ENCODE measurements around the gene OSBPL3. TPM values are rescaled to one million over a fixed set of nuclear protein-coding genes. Genes with fewer than 3 reads are reported as not detected.
A peak's percentile ranks its signal among the peaks of the same experiment; 100 is the strongest.

The OSBPL3 gene
- polyA plus RNA-seq, 1 of the 3 experiments (the other 2 are of a cell fraction), result 23.2 TPM

DNA sequence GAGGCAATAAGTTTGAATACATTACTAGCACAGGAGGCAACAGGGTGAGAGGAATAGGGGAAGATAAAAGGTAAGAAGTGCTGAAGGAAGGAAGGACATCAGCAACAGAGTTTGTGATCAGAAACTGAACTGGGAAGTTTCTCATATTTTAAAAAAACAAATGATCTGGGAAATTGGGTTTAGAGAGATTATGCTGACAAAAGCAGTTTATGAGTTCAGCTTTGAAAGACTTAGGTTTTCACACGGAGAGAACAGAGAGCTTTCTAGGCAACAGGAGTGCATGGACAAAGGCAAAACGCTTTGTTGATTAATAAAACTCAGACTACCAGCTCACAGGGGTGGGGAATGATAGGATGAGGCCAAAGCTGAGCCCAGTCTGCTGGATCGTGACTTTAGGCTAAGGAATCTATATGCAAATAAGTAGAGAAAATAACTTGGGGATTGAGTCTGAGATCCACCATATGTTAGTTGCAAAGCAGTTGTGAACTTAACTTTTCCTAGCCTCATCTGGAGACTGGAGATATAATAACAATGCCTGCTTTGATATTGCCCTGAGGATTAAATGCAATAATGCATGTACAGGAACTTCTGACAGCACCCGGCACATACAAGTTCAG, 4.2 kb downstream of the OSBPL3 start:
- Histone ChIP-seq H3K9me2 (no peaks in the 10 kb centered on the region), H3K27ac (ENCODE audit: low read depth in 2 of 2, low read length in 1 of 2) (peak overlapping the region; percentile 22 to 26; a peak in 3 of 4 replicates), H3K9me3 (no peaks in the 10 kb centered on the region), H3K4me3 (ENCODE audit: low read depth in 2 of 2, low read length in 1 of 2) (no peak overlapping the region), H3K4me1 (ENCODE audit: control insufficient read depth in 1 of 2, insufficient read depth in 2 of 2, low read depth in 1 of 2, low read length in 1 of 2) (peaks cover 34 to 38% of the 10 kb centered on the region in 2 experiments), H3K9ac (no peak overlapping the region), H4K20me1 (ENCODE audit: insufficient read depth) (peaks cover 3% of the 10 kb centered on the region; the same call in 1 of the 2 replicates), H3K79me2 (ENCODE audit: insufficient read depth) (peaks cover 90% of the 10 kb centered on the region), H3F3A (replicated peaks; ENCODE audit: insufficient read depth) (peaks cover 30% of the 10 kb centered on the region), H3K27me3 (ENCODE audit: insufficient read depth) (no peaks in the 10 kb centered on the region), H3K4me2 (peak overlapping the region; percentile 2; the same call in 1 of the 2 replicates), H2AFZ (ENCODE audit: low read depth) (no peak overlapping the region), H3K36me3 (replicated peaks in 1 of 2; ENCODE audit: control insufficient read depth in 1 of 2, insufficient read depth in 2 of 2, low read length in 1 of 2) (no peaks in the 10 kb centered on the region)
- TF ChIP-seq RFX5 (IDR thresholded peaks at IDR 0.05; ENCODE audit: low read length), result no peak
- TF ChIP-seq TEAD4 (IDR thresholded peaks at IDR 0.05; ENCODE audit: borderline replicate concordance, insufficient read depth), result no peak
- TF ChIP-seq CHD2 (IDR thresholded peaks at IDR 0.05; ENCODE audit: low read length, partially characterized antibody), result no peak
- TF ChIP-seq, protein P1, sequence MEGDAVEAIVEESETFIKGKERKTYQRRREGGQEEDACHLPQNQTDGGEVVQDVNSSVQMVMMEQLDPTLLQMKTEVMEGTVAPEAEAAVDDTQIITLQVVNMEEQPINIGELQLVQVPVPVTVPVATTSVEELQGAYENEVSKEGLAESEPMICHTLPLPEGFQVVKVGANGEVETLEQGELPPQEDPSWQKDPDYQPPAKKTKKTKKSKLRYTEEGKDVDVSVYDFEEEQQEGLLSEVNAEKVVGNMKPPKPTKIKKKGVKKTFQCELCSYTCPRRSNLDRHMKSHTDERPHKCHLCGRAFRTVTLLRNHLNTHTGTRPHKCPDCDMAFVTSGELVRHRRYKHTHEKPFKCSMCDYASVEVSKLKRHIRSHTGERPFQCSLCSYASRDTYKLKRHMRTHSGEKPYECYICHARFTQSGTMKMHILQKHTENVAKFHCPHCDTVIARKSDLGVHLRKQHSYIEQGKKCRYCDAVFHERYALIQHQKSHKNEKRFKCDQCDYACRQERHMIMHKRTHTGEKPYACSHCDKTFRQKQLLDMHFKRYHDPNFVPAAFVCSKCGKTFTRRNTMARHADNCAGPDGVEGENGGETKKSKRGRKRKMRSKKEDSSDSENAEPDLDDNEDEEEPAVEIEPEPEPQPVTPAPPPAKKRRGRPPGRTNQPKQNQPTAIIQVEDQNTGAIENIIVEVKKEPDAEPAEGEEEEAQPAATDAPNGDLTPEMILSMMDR (IDR thresholded peaks at IDR 0.05), result no peak
- no peak for TF ChIP-seq EZH2phosphoT487 (IDR thresholded peaks at IDR 0.05; ENCODE audit: borderline replicate concordance, low read depth)
- no peak for TF ChIP-seq SMC3 (IDR thresholded peaks at IDR 0.05; ENCODE audit: low read depth, low read length)
- TF ChIP-seq, protein P2, sequence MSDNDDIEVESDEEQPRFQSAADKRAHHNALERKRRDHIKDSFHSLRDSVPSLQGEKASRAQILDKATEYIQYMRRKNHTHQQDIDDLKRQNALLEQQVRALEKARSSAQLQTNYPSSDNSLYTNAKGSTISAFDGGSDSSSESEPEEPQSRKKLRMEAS (IDR thresholded peaks at IDR 0.05; ENCODE audit: low read depth), result no peak
- no peak for TF ChIP-seq FOSL2 (IDR thresholded peaks at IDR 0.05; ENCODE audit: borderline replicate concordance, low read depth)
- TF ChIP-seq RAD21 (IDR thresholded peaks at IDR 0.05; ENCODE audit: low read length), result no peak
- TF ChIP-seq SIN3A (IDR thresholded peaks at IDR 0.05; ENCODE audit: borderline replicate concordance, low read depth, low read length), result no peak
- TF ChIP-seq POLR2AphosphoS5 (IDR thresholded peaks at IDR 0.05; ENCODE audit: low read depth, low read length), result no peak
- TF ChIP-seq, protein P3, sequence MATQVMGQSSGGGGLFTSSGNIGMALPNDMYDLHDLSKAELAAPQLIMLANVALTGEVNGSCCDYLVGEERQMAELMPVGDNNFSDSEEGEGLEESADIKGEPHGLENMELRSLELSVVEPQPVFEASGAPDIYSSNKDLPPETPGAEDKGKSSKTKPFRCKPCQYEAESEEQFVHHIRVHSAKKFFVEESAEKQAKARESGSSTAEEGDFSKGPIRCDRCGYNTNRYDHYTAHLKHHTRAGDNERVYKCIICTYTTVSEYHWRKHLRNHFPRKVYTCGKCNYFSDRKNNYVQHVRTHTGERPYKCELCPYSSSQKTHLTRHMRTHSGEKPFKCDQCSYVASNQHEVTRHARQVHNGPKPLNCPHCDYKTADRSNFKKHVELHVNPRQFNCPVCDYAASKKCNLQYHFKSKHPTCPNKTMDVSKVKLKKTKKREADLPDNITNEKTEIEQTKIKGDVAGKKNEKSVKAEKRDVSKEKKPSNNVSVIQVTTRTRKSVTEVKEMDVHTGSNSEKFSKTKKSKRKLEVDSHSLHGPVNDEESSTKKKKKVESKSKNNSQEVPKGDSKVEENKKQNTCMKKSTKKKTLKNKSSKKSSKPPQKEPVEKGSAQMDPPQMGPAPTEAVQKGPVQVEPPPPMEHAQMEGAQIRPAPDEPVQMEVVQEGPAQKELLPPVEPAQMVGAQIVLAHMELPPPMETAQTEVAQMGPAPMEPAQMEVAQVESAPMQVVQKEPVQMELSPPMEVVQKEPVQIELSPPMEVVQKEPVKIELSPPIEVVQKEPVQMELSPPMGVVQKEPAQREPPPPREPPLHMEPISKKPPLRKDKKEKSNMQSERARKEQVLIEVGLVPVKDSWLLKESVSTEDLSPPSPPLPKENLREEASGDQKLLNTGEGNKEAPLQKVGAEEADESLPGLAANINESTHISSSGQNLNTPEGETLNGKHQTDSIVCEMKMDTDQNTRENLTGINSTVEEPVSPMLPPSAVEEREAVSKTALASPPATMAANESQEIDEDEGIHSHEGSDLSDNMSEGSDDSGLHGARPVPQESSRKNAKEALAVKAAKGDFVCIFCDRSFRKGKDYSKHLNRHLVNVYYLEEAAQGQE (IDR thresholded peaks at IDR 0.05; ENCODE audit: low read depth, low read length), result no peak
- no peak for TF ChIP-seq GATA2 (CRISPR knock-in tag; IDR thresholded peaks at IDR 0.05)
- no peak for TF ChIP-seq ELF1 (IDR thresholded peaks at IDR 0.05)
- TF ChIP-seq NRF1 (IDR thresholded peaks at IDR 0.05; ENCODE audit: low read depth, low read length), result no peak
- TF ChIP-seq, protein P4, sequence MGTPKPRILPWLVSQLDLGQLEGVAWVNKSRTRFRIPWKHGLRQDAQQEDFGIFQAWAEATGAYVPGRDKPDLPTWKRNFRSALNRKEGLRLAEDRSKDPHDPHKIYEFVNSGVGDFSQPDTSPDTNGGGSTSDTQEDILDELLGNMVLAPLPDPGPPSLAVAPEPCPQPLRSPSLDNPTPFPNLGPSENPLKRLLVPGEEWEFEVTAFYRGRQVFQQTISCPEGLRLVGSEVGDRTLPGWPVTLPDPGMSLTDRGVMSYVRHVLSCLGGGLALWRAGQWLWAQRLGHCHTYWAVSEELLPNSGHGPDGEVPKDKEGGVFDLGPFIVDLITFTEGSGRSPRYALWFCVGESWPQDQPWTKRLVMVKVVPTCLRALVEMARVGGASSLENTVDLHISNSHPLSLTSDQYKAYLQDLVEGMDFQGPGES (IDR thresholded peaks at IDR 0.05; ENCODE audit: low read depth, low read length), result no peak
- TF ChIP-seq, protein P5, sequence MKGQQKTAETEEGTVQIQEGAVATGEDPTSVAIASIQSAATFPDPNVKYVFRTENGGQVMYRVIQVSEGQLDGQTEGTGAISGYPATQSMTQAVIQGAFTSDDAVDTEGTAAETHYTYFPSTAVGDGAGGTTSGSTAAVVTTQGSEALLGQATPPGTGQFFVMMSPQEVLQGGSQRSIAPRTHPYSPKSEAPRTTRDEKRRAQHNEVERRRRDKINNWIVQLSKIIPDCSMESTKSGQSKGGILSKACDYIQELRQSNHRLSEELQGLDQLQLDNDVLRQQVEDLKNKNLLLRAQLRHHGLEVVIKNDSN (IDR thresholded peaks at IDR 0.05; ENCODE audit: borderline replicate concordance, low read depth), result no peak
- TF ChIP-seq NFIC (IDR thresholded peaks at IDR 0.05; ENCODE audit: borderline replicate concordance), result no peak
- WGBS (ENCODE audit: low lambda C conversion rate), result 65% methylated on average over 4 of the region's 4 CpGs
- no peak for DNase-seq
- CTCF ChIA-PET, result interaction anchor here (0.7 kb wide), 1 partner anchor 1492 kb away, joined by 3 read pairs; no protein-coding TSS in a partner anchor
- POLR2A ChIA-PET, result no interaction called here

Data from SK-N-SH (cell line).